ENCODE measurements around the gene ACD.
"Not testable (repeated sequence)": the region's sequence is repeated elsewhere in the genome, so short reads cannot be mapped to it uniquely, and the experiment has no call there.

Gene ACD

GRCh38 chr16:67659675-67660563, at the start of gene ACD:
Gene ACD, minus strand, starts transcription at chr16:67660260. Its CDS starts 40 bp downstream, at chr16:67660220.
- peak; percentile 90 for DNase-seq (ENCODE audit: low read depth in 2 of 2)

- no peak for DNase-seq (ENCODE audit: low read depth in 2 of 2)
Measured at GRCh38 chr16:67709050-67709449, 49.0 kb upstream of the ACD start.

GRCh38 chr16:67708368-67708771, 48.3 kb upstream of the ACD start:
- no peak for DNase-seq (ENCODE audit: low read depth in 2 of 2)

- no peak for DNase-seq (ENCODE audit: low read depth in 2 of 2)
Measured at GRCh38 chr16:67707790-67708189, 47.7 kb upstream of the ACD start.

- no peak for DNase-seq (ENCODE audit: low read depth in 2 of 2)
Measured at GRCh38 chr16:67707210-67707609, 47.1 kb upstream of the ACD start.

- DNase-seq (ENCODE audit: low read depth in 2 of 2), result no peak
Measured at GRCh38 chr16:67704110-67704509, 44.0 kb upstream of the ACD start.

GRCh38 chr16:67703626-67704025, 43.6 kb upstream of the ACD start:
- no peak for DNase-seq (ENCODE audit: low read depth in 2 of 2)

- no peak for DNase-seq (ENCODE audit: low read depth in 2 of 2)
Measured at GRCh38 chr16:67702130-67702529, 42.1 kb upstream of the ACD start.

GRCh38 chr16:67701420-67701819, 41.4 kb upstream of the ACD start:
- no peak for DNase-seq (ENCODE audit: low read depth in 2 of 2)

GRCh38 chr16:67699265-67699664, 39.2 kb upstream of the ACD start:
- no peak for DNase-seq (ENCODE audit: low read depth in 2 of 2)

- DNase-seq (ENCODE audit: low read depth in 2 of 2), result no peak
Measured at GRCh38 chr16:67697422-67698185, 37.5 kb upstream of the ACD start.

GRCh38 chr16:67694611-67695010, 34.6 kb upstream of the ACD start:
- DNase-seq (ENCODE audit: low read depth in 2 of 2), result no peak

- not testable (repeated sequence) for DNase-seq (ENCODE audit: low read depth in 2 of 2)
Measured at GRCh38 chr16:67693517-67694285, 33.6 kb upstream of the ACD start.

- no peak for DNase-seq (ENCODE audit: low read depth in 2 of 2)
Measured at GRCh38 chr16:67685388-67686112, 25.5 kb upstream of the ACD start.

GRCh38 chr16:67683767-67684166, 23.7 kb upstream of the ACD start:
- DNase-seq (ENCODE audit: low read depth in 2 of 2), result no peak

GRCh38 chr16:67679935-67680897, 20.2 kb upstream of the ACD start:
- no peak for DNase-seq (ENCODE audit: low read depth in 2 of 2)

- no peak for DNase-seq (ENCODE audit: low read depth in 2 of 2)
Measured at GRCh38 chr16:67678354-67679023, 18.4 kb upstream of the ACD start.

GRCh38 chr16:67677712-67678111, 17.7 kb upstream of the ACD start:
- no peak for DNase-seq (ENCODE audit: low read depth in 2 of 2)

GRCh38 chr16:67676939-67677338, 16.9 kb upstream of the ACD start:
- DNase-seq (ENCODE audit: low read depth in 2 of 2), result no peak

GRCh38 chr16:67676516-67676915, 16.5 kb upstream of the ACD start:
- no peak for DNase-seq (ENCODE audit: low read depth in 2 of 2)
